GM12875 (cell line): Measurements from ENCODE around the gene CD72.
"Not testable (repeated sequence)": the region's sequence is repeated elsewhere in the genome, so short reads cannot be mapped to it uniquely, and the experiment has no call there.

Source experiments
- H3K4me3 ChIP-seq: one replicate; pipeline ENCODE4 v1.5.1; 2011; ENCODE audit warnings: low read depth, low read length, control low read depth
- CTCF ChIP-seq: IDR thresholded peaks from 2 replicates; pipeline ENCODE4 v1.5.1; 2011; ENCODE audit warnings: low read depth, mild to moderate bottlenecking, control low read depth, inconsistent platforms, low read length, moderate library complexity, borderline replicate concordance; ENCODE audit not compliant: insufficient read depth

Gene CD72

GRCh38 chr9:35639631-35640030 lies 21.4 kb upstream of the CD72 start:
- no peak overlapping the region for H3K4me3 ChIP-seq
- no peak for TF ChIP-seq CTCF

- not testable (repeated sequence) for H3K4me3 ChIP-seq
Observed at GRCh38 chr9:35639225-35639624, 21.0 kb upstream of the CD72 start.

GRCh38 chr9:35638751-35639150 lies 20.5 kb upstream of the CD72 start:
- not testable (repeated sequence) for H3K4me3 ChIP-seq

GRCh38 chr9:35637427-35637955 lies 19.3 kb upstream of the CD72 start:
- not testable (repeated sequence) for H3K4me3 ChIP-seq

- H3K4me3 ChIP-seq, result not testable (repeated sequence)
Observed at GRCh38 chr9:35636877-35637246, 18.6 kb upstream of the CD72 start.

- TF ChIP-seq CTCF, result no peak
- H3K4me3 ChIP-seq, result no peak overlapping the region
Observed at GRCh38 chr9:35636135-35636876, 18.1 kb upstream of the CD72 start.

- H3K4me3 ChIP-seq, result no peak overlapping the region
- TF ChIP-seq CTCF, result no peak
Observed at GRCh38 chr9:35635730-35636129, 17.5 kb upstream of the CD72 start.

- H3K4me3 ChIP-seq, result no peak overlapping the region
- no peak for TF ChIP-seq CTCF
Observed at GRCh38 chr9:35629597-35629996, 11.4 kb upstream of the CD72 start.

GRCh38 chr9:35628389-35628991 lies 10.3 kb upstream of the CD72 start:
- H3K4me3 ChIP-seq, result no peak overlapping the region
- no peak for TF ChIP-seq CTCF
